Mesendoderm (in vitro differentiated cells): ENCODE measurements around the gene ASXL1.

Source experiments
- DNase-seq: peaks from one replicate; pipeline ENCODE4 v3.0.0; 2013
- H2AK5ac ChIP-seq: 2 replicates; pipeline ENCODE4 v1.6.1; 2013; ENCODE audit warnings: low read length, inconsistent platforms
- H2BK120ac ChIP-seq: 2 replicates; pipeline ENCODE4 v1.6.1; 2013; ENCODE audit warnings: low read depth, mild to moderate bottlenecking, low read length, moderate library complexity, mixed read lengths
- H2BK15ac ChIP-seq: replicated peaks from 2 replicates; pipeline ENCODE4 v1.6.1; 2013; ENCODE audit warnings: low read depth, mild to moderate bottlenecking, moderate library complexity
- H2BK5ac ChIP-seq: 2 replicates; pipeline ENCODE4 v1.6.1; 2013; ENCODE audit warnings: low read length, inconsistent platforms
- H3K18ac ChIP-seq: 2 replicates; pipeline ENCODE4 v1.6.1; 2013; ENCODE audit warnings: mild to moderate bottlenecking, low read length, mixed read lengths
- H3K23ac ChIP-seq: one replicate; pipeline ENCODE4 v1.6.1; 2013; ENCODE audit warnings: low read length
- H3K27ac ChIP-seq: 2 replicates; pipeline ENCODE4 v1.5.1; 2013; ENCODE audit warnings: low read depth, mild to moderate bottlenecking, inconsistent platforms, low read length, moderate library complexity
- H3K27me3 ChIP-seq: 2 replicates; pipeline ENCODE4 v1.6.1; 2013; ENCODE audit warnings: low read length, control low read depth, mild to moderate bottlenecking, inconsistent platforms; ENCODE audit not compliant: insufficient read depth, poor library complexity
- H3K36me3 ChIP-seq: 2 replicates; pipeline ENCODE4 v1.6.1; 2013; ENCODE audit warnings: low read length, inconsistent platforms; ENCODE audit not compliant: control insufficient read depth, insufficient read depth
- H3K4ac ChIP-seq: one replicate; pipeline ENCODE4 v1.6.1; 2013; ENCODE audit warnings: low read depth, mild to moderate bottlenecking, low read length, moderate library complexity
- H3K4me1 ChIP-seq: 2 replicates; pipeline ENCODE4 v1.6.1; 2013; ENCODE audit warnings: low read depth, low read length, inconsistent platforms; ENCODE audit not compliant: control insufficient read depth
- H3K4me2 ChIP-seq: 2 replicates; pipeline ENCODE4 v1.6.1; 2013; ENCODE audit warnings: low read length
- H3K4me3 ChIP-seq: 2 replicates; pipeline ENCODE4 v1.5.1; 2013; ENCODE audit warnings: mild to moderate bottlenecking, low read length
- H3K56ac ChIP-seq: one replicate; pipeline ENCODE4 v1.6.1; 2013; ENCODE audit warnings: low read length
- H3K79me1 ChIP-seq: 2 replicates; pipeline ENCODE4 v1.6.1; 2013; ENCODE audit warnings: low read length, inconsistent platforms
- H3K79me2 ChIP-seq: 2 replicates; pipeline ENCODE4 v1.6.1; 2013; ENCODE audit warnings: mild to moderate bottlenecking, low read length; ENCODE audit not compliant: control insufficient read depth, insufficient read depth
- H3K9ac ChIP-seq: 2 replicates; pipeline ENCODE4 v1.6.1; 2013; ENCODE audit warnings: low read length, inconsistent platforms
- H4K5ac ChIP-seq: one replicate; pipeline ENCODE4 v1.6.1; 2013; ENCODE audit warnings: low read length
- H4K8ac ChIP-seq: one replicate; pipeline ENCODE4 v1.6.1; 2013; ENCODE audit warnings: low read depth, mild to moderate bottlenecking, control low read depth, low read length, moderate library complexity
- WGBS: extraction: QIAGEN DNeasy Blood & Tissue Kit; methylation state at CpG from one replicate; pipeline ENCODE4 v1.1.7; 2013; ENCODE audit warnings: low lambda C conversion rate, missing lambda C conversion rate; ENCODE audit not compliant: insufficient coverage; ENCODE audit errors: extremely low coverage; 5-methylcytosine and 5-hydroxymethylcytosine counted together

The ASXL1 gene

GRCh38 chr20:32452776-32453466, 94.8 kb downstream of the ASXL1 start:
- no peak overlapping the region for H3K4me3 ChIP-seq
- H4K8ac ChIP-seq, result no peak overlapping the region
- no peaks in the 10 kb centered on the region for H3K36me3 ChIP-seq
- H3K56ac ChIP-seq, result no peak overlapping the region
- no peak overlapping the region for H3K4me2 ChIP-seq
- no peaks in the 10 kb centered on the region for H3K79me2 ChIP-seq
- H2BK120ac ChIP-seq, result no peak overlapping the region
- H3K18ac ChIP-seq, result no peak overlapping the region
- H2BK5ac ChIP-seq, result no peak overlapping the region
- no peak for DNase-seq
- no peak overlapping the region for H3K27ac ChIP-seq
- no peak overlapping the region for H2AK5ac ChIP-seq
- H4K5ac ChIP-seq, result no peak overlapping the region
- no peak overlapping the region for H3K9ac ChIP-seq
- H3K79me1 ChIP-seq, result no peaks in the 10 kb centered on the region
- no peaks in the 10 kb centered on the region for H3K27me3 ChIP-seq
- WGBS, result no CpG with 5 or more reads among the region's 24 CpGs
- H3K4ac ChIP-seq, result no peak overlapping the region
- peaks cover 2% of the 10 kb centered on the region for H3K4me1 ChIP-seq
- no peak overlapping the region for H3K23ac ChIP-seq
- no peak overlapping the region for H2BK15ac ChIP-seq

- no peak for DNase-seq
- H3K36me3 ChIP-seq, result no peaks in the 10 kb centered on the region
- WGBS, result no CpG with 5 or more reads among the region's 28 CpGs
Measured at GRCh38 chr20:32453467-32454163, 95.5 kb downstream of the ASXL1 start.

GRCh38 chr20:32454164-32455145, 96.3 kb downstream of the ASXL1 start:
- Histone ChIP-seq H3K27me3 (no peaks in the 10 kb centered on the region), H3K4me3 (no peak overlapping the region), H2BK120ac (no peak overlapping the region), H3K23ac (no peak overlapping the region), H3K4me1 (peaks cover 2% of the 10 kb centered on the region), H2BK15ac (no peak overlapping the region), H4K8ac (no peak overlapping the region), H3K4me2 (no peak overlapping the region), H3K18ac (no peak overlapping the region), H2BK5ac (no peak overlapping the region), H3K36me3 (no peaks in the 10 kb centered on the region), H2AK5ac (no peak overlapping the region), H3K79me1 (no peaks in the 10 kb centered on the region), H4K5ac (no peak overlapping the region), H3K4ac (no peak overlapping the region), H3K56ac (no peak overlapping the region), H3K27ac (no peak overlapping the region), H3K79me2 (no peaks in the 10 kb centered on the region), H3K9ac (no peak overlapping the region)
- no CpG with 5 or more reads among the region's 31 CpGs for WGBS
- no peak for DNase-seq

More at GRCh38 chr20:32453467-32454163, 95.5 kb downstream of the ASXL1 start:
- no peaks in the 10 kb centered on the region for H3K27me3 ChIP-seq
- H3K27ac ChIP-seq, result no peak overlapping the region
- H2BK120ac ChIP-seq, result no peak overlapping the region
- H2AK5ac ChIP-seq, result no peak overlapping the region
- peaks cover 2% of the 10 kb centered on the region for H3K4me1 ChIP-seq
- H3K79me1 ChIP-seq, result no peaks in the 10 kb centered on the region
- H2BK15ac ChIP-seq, result no peak overlapping the region
- no peak overlapping the region for H4K8ac ChIP-seq
- no peak overlapping the region for H3K23ac ChIP-seq
- H3K56ac ChIP-seq, result no peak overlapping the region
- no peak overlapping the region for H3K4me2 ChIP-seq
- no peak overlapping the region for H2BK5ac ChIP-seq
- no peak overlapping the region for H3K4ac ChIP-seq
- no peaks in the 10 kb centered on the region for H3K79me2 ChIP-seq
- H3K4me3 ChIP-seq, result no peak overlapping the region
- no peak overlapping the region for H3K18ac ChIP-seq
- H3K9ac ChIP-seq, result no peak overlapping the region
- H4K5ac ChIP-seq, result no peak overlapping the region

- Histone ChIP-seq H3K27me3 (no peaks in the 10 kb centered on the region), H2BK15ac (no peak overlapping the region), H3K18ac (no peak overlapping the region), H2BK120ac (no peak overlapping the region), H3K23ac (no peak overlapping the region), H4K5ac (no peak overlapping the region), H3K4ac (no peak overlapping the region), H3K79me2 (no peaks in the 10 kb centered on the region), H3K9ac (no peak overlapping the region), H3K4me1 (peaks cover 2% of the 10 kb centered on the region), H2AK5ac (no peak overlapping the region), H3K36me3 (no peaks in the 10 kb centered on the region), H2BK5ac (no peak overlapping the region), H3K4me2 (no peak overlapping the region), H3K56ac (no peak overlapping the region), H3K4me3 (no peak overlapping the region), H3K79me1 (no peaks in the 10 kb centered on the region), H4K8ac (no peak overlapping the region), H3K27ac (no peak overlapping the region)
- DNase-seq, result no peak
- WGBS, result no CpG with 5 or more reads among the region's 12 CpGs
Measured at GRCh38 chr20:32455171-32455900, 97.2 kb downstream of the ASXL1 start.

- no peak overlapping the region for H4K8ac ChIP-seq
- peak overlapping the region; percentile 52 for H3K56ac ChIP-seq
- H3K4me3 ChIP-seq, result no peak overlapping the region
- no peak overlapping the region for H2BK120ac ChIP-seq
- H3K4me1 ChIP-seq, result peaks cover 2% of the 10 kb centered on the region
- H4K5ac ChIP-seq, result no peak overlapping the region
- H3K23ac ChIP-seq, result no peak overlapping the region
- H2AK5ac ChIP-seq, result no peak overlapping the region
- WGBS, result no CpG with 5 or more reads among the region's 35 CpGs
- no peak overlapping the region for H3K9ac ChIP-seq
- H3K18ac ChIP-seq, result no peak overlapping the region
- no peak overlapping the region for H3K4ac ChIP-seq
- DNase-seq, result no peak
- H3K79me2 ChIP-seq, result no peaks in the 10 kb centered on the region
- no peaks in the 10 kb centered on the region for H3K79me1 ChIP-seq
- H3K27me3 ChIP-seq, result no peaks in the 10 kb centered on the region
- no peak overlapping the region for H2BK15ac ChIP-seq
- H3K27ac ChIP-seq, result no peak overlapping the region
- H2BK5ac ChIP-seq, result no peak overlapping the region
- no peaks in the 10 kb centered on the region for H3K36me3 ChIP-seq
- no peak overlapping the region for H3K4me2 ChIP-seq
Measured at GRCh38 chr20:32455901-32456701, 98.0 kb downstream of the ASXL1 start.
